GM21717 (cell line): Measurements from ENCODE around the gene ATRNL1.

Experiments
- ATAC-seq: cut with Tn5 transposase; IDR thresholded peaks from one replicate; pipeline ENCODE4 v1.9.1; 2021; ENCODE audit warnings: mild to moderate bottlenecking, moderate library complexity; ENCODE audit not compliant: unreplicated experiment

Gene ATRNL1

GRCh38 chr10:115093286-115093775 lies at the start of gene ATRNL1:
ATRNL1 (plus strand) TSS chr10:115093365; CDS start chr10:115093751, 386 bp downstream.
- ATAC-seq: peak; percentile 63

GRCh38 chr10:115043719-115044118 lies 49.4 kb upstream of the ATRNL1 start:
- ATAC-seq: no peak

GRCh38 chr10:115044891-115045290 lies 48.3 kb upstream of the ATRNL1 start:
- no peak for ATAC-seq

GRCh38 chr10:115045499-115045898 lies 47.7 kb upstream of the ATRNL1 start:
- no peak for ATAC-seq

- ATAC-seq: no peak
Observed at GRCh38 chr10:115046686-115047236, 46.4 kb upstream of the ATRNL1 start.

GRCh38 chr10:115047705-115048104 lies 45.5 kb upstream of the ATRNL1 start:
- ATAC-seq: no peak

GRCh38 chr10:115049318-115049717 lies 43.8 kb upstream of the ATRNL1 start:
- no peak for ATAC-seq

- ATAC-seq: no peak
Observed at GRCh38 chr10:115049960-115050359, 43.2 kb upstream of the ATRNL1 start.

- ATAC-seq: no peak
Observed at GRCh38 chr10:115050375-115051010, 42.7 kb upstream of the ATRNL1 start.

- no peak for ATAC-seq
Observed at GRCh38 chr10:115051216-115051615, 41.9 kb upstream of the ATRNL1 start.

GRCh38 chr10:115052226-115052625 lies 40.9 kb upstream of the ATRNL1 start:
- ATAC-seq: no peak

- ATAC-seq: no peak
Observed at GRCh38 chr10:115052728-115053127, 40.4 kb upstream of the ATRNL1 start.

GRCh38 chr10:115056186-115056585 lies 37.0 kb upstream of the ATRNL1 start:
- no peak for ATAC-seq

- ATAC-seq: no peak
Observed at GRCh38 chr10:115059301-115059898, 33.8 kb upstream of the ATRNL1 start.

- ATAC-seq: no peak
Observed at GRCh38 chr10:115063701-115064658, 29.2 kb upstream of the ATRNL1 start.

GRCh38 chr10:115065801-115066200 lies 27.4 kb upstream of the ATRNL1 start:
- no peak for ATAC-seq

- ATAC-seq: no peak
Observed at GRCh38 chr10:115066528-115066927, 26.6 kb upstream of the ATRNL1 start.

- no peak for ATAC-seq
Observed at GRCh38 chr10:115073796-115074195, 19.4 kb upstream of the ATRNL1 start.

GRCh38 chr10:115082506-115082905 lies 10.7 kb upstream of the ATRNL1 start:
- no peak for ATAC-seq

GRCh38 chr10:115084277-115084850 lies 8.8 kb upstream of the ATRNL1 start:
- no peak for ATAC-seq

GRCh38 chr10:115091161-115091560 lies 2.0 kb upstream of the ATRNL1 start:
- no peak for ATAC-seq
